ENCODE measurements around the gene FN1. TPM values are rescaled to one million over a fixed set of nuclear protein-coding genes. Genes with fewer than 3 reads are reported as not detected.

Gene FN1
- polyA plus RNA-seq, 1 donor (not counting 4 experiments of a cell fraction or from before 2014, with no cell fraction given): 1,649 TPM

DNA sequence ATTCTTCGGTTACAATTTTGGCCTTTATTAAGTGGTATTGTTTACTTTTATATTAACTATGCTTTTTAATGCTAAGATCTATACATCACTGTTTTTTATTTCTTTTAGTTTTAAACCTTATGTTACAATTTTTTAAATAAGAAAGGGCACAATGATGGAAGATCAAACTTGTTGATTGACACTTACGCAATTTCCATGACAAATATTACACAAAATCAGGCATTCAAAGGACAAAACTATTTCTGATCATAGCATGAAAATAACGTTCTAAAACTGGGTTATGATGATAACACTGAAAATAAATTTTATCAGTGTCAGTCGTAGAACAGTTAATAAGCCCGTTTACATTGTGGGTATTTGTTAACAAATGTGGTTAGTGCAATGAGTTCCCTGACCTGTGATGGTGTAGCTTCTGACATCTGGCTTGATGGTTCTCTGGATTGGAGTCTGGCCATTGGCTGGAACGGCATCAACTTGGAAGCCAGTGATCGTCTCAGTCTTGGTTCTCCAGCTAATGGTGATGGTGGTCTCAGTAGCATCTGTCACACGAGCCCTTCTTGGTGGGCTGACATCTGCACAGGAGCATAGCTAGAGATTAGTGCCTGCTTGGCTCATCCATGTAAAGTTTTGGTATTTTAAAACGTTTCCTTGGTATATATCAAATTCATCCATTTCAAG lies 59.6 kb downstream of the FN1 start:
- H3K4me1 ChIP-seq (ENCODE audit: control insufficient read depth, extremely low read depth, insufficient read depth, low read length): no peaks in the 10 kb centered on the region
- DNase-seq (ENCODE audit: low read depth, low spot score): no peak
- dilution Hi-C loops (cut with MboI; ENCODE audit: extremely low pct_ligation_motif_present, low sequenced_read_pairs): no loop called here
- H3K27ac ChIP-seq (ENCODE audit: control insufficient read depth, insufficient read depth, low read length): no peak overlapping the region
- FAIRE-seq: no peak
- H3K79me2 ChIP-seq (ENCODE audit: control insufficient read depth, insufficient read depth, low read length): no peaks in the 10 kb centered on the region
- no peaks in the 10 kb centered on the region for H3K9me1 ChIP-seq (ENCODE audit: control insufficient read depth, extremely low read depth, insufficient read depth, low read length)
- TF ChIP-seq EZH2 (IDR thresholded peaks at IDR 0.05; ENCODE audit: low read length): no peak
- TF ChIP-seq, protein P1, sequence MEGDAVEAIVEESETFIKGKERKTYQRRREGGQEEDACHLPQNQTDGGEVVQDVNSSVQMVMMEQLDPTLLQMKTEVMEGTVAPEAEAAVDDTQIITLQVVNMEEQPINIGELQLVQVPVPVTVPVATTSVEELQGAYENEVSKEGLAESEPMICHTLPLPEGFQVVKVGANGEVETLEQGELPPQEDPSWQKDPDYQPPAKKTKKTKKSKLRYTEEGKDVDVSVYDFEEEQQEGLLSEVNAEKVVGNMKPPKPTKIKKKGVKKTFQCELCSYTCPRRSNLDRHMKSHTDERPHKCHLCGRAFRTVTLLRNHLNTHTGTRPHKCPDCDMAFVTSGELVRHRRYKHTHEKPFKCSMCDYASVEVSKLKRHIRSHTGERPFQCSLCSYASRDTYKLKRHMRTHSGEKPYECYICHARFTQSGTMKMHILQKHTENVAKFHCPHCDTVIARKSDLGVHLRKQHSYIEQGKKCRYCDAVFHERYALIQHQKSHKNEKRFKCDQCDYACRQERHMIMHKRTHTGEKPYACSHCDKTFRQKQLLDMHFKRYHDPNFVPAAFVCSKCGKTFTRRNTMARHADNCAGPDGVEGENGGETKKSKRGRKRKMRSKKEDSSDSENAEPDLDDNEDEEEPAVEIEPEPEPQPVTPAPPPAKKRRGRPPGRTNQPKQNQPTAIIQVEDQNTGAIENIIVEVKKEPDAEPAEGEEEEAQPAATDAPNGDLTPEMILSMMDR (optimal IDR thresholded peaks at IDR 0.05 in 1 of 3, IDR thresholded peaks at IDR 0.05 in 1 of 3, conservative IDR thresholded peaks at IDR 0.05 in 1 of 3; ENCODE audit: extremely low read depth in 1 of 3, insufficient read depth in 2 of 3, low read length in 3 of 3): no peak
- H3K9ac ChIP-seq (ENCODE audit: control insufficient read depth, extremely low read depth, insufficient read depth, low read length): no peak overlapping the region
- H2AFZ ChIP-seq (ENCODE audit: control insufficient read depth, low read length): no peak overlapping the region
- peaks cover 21 to 53% of the 10 kb centered on the region in 2 experiments for H3K36me3 ChIP-seq (ENCODE audit: control insufficient read depth in 2 of 2, extremely low read depth in 1 of 2, insufficient read depth in 2 of 2, low read length in 2 of 2)
- H3K4me2 ChIP-seq (ENCODE audit: control insufficient read depth, extremely low read depth, insufficient read depth, low read depth, low read length): no peak overlapping the region
- no peaks in the 10 kb centered on the region for H4K20me1 ChIP-seq (ENCODE audit: control insufficient read depth, extremely low read depth, insufficient read depth, low read length)
- H3K27me3 ChIP-seq (ENCODE audit: control insufficient read depth, extremely low read depth, insufficient read depth, low read length): no peaks in the 10 kb centered on the region
- H3K4me3 ChIP-seq (ENCODE audit: control insufficient read depth in 2 of 3, extremely low read depth in 1 of 3, insufficient read depth in 2 of 3, low read depth in 1 of 3, low read length in 3 of 3): no peak overlapping the region
- H3K9me3 ChIP-seq (ENCODE audit: control insufficient read depth, low read depth, low read length): no peaks in the 10 kb centered on the region

DNA sequence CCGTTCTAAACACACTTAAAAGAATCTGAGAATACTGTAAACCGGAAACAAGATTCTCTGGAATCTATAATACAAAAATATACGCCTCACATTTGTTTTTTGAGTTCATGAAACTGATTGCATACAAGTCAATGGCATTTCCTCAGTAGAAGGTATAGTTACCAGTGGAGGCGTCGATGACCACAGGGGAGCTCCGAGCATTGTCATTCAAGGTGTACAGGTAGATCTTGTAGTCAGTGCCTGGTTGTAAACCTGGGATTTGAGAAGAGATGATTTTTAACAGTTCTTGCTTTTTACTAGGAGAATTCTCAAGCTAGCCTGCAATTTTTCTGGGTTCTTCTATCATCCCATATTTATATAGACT lies 60.4 kb downstream of the FN1 start:
- Histone ChIP-seq H3K9ac (ENCODE audit: control insufficient read depth, extremely low read depth, insufficient read depth, low read length) (no peak overlapping the region), H3K4me1 (ENCODE audit: control insufficient read depth, extremely low read depth, insufficient read depth, low read length) (no peaks in the 10 kb centered on the region), H3K27ac (ENCODE audit: control insufficient read depth, insufficient read depth, low read length) (no peak overlapping the region), H3K9me1 (ENCODE audit: control insufficient read depth, extremely low read depth, insufficient read depth, low read length) (no peaks in the 10 kb centered on the region), H3K9me3 (ENCODE audit: control insufficient read depth, low read depth, low read length) (no peaks in the 10 kb centered on the region), H4K20me1 (ENCODE audit: control insufficient read depth, extremely low read depth, insufficient read depth, low read length) (no peaks in the 10 kb centered on the region), H3K4me3 (ENCODE audit: control insufficient read depth in 2 of 3, extremely low read depth in 1 of 3, insufficient read depth in 2 of 3, low read depth in 1 of 3, low read length in 3 of 3) (no peak overlapping the region), H2AFZ (ENCODE audit: control insufficient read depth, low read length) (no peak overlapping the region), H3K4me2 (ENCODE audit: control insufficient read depth, extremely low read depth, insufficient read depth, low read depth, low read length) (no peak overlapping the region), H3K79me2 (ENCODE audit: control insufficient read depth, insufficient read depth, low read length) (no peaks in the 10 kb centered on the region), H3K27me3 (ENCODE audit: control insufficient read depth, extremely low read depth, insufficient read depth, low read length) (no peaks in the 10 kb centered on the region), H3K36me3 (ENCODE audit: control insufficient read depth in 2 of 2, extremely low read depth in 1 of 2, insufficient read depth in 2 of 2, low read length in 2 of 2) (peaks cover 21 to 51% of the 10 kb centered on the region in 2 experiments)
- DNase-seq (ENCODE audit: low read depth, low spot score): no peak
- FAIRE-seq: no peak
- dilution Hi-C loops (cut with MboI; ENCODE audit: extremely low pct_ligation_motif_present, low sequenced_read_pairs): no loop called here
- TF ChIP-seq, protein P1 (optimal IDR thresholded peaks at IDR 0.05 in 1 of 3, IDR thresholded peaks at IDR 0.05 in 1 of 3, conservative IDR thresholded peaks at IDR 0.05 in 1 of 3; ENCODE audit: extremely low read depth in 1 of 3, insufficient read depth in 2 of 3, low read length in 3 of 3): no peak
- TF ChIP-seq EZH2 (IDR thresholded peaks at IDR 0.05; ENCODE audit: low read length): no peak
